Calu3 (cell line): ENCODE data around the gene HSPA6. TPM values are rescaled to one million over a fixed set of nuclear protein-coding genes. Genes with fewer than 3 reads are reported as not detected.
"Not testable (repeated sequence)": the region's sequence is repeated elsewhere in the genome, so short reads cannot be mapped to it uniquely, and the experiment has no call there.

Source experiments
- BruUV-seq: library from RNA; stranded (reverse); fragments of 400-500 nt; replicated peaks from 2 replicates; lab custom pipeline; 2021; lab: Mats Ljungman, UMichigan
- CTCF ChIA-PET: fragments of 300-600 bp; sonication (Branson Sonifier 250); formaldehyde crosslinking; loops from one replicate; lab custom pipeline; 2022; ENCODE audit warnings: antibody characterized with exemption; lab: Charles Lee
- DNase-seq: peaks from one replicate; pipeline ENCODE4 v3.0.0; 2022
- H3K27ac Mint-ChIP-seq: one replicate; pipeline ENCODE4 v1.8.0; 2022; ENCODE audit warnings: mixed read lengths; ENCODE audit not compliant: unreplicated experiment
- H3K27me3 Mint-ChIP-seq: one replicate; pipeline ENCODE4 v1.8.0; 2022; ENCODE audit warnings: mixed read lengths; ENCODE audit not compliant: unreplicated experiment
- H3K36me3 Mint-ChIP-seq: one replicate; pipeline ENCODE4 v1.8.0; 2022; ENCODE audit warnings: mild to moderate bottlenecking, moderate library complexity, mixed read lengths; ENCODE audit not compliant: insufficient read depth, unreplicated experiment
- H3K4me1 Mint-ChIP-seq: one replicate; pipeline ENCODE4 v1.8.0; 2022; ENCODE audit warnings: mild to moderate bottlenecking, low read depth, mixed read lengths; ENCODE audit not compliant: unreplicated experiment
- H3K4me3 Mint-ChIP-seq: one replicate; pipeline ENCODE4 v1.8.0; 2022; ENCODE audit warnings: mild to moderate bottlenecking, low read depth, moderate library complexity, mixed read lengths; ENCODE audit not compliant: unreplicated experiment
- H3K9me3 Mint-ChIP-seq: one replicate; pipeline ENCODE4 v1.8.0; 2022; ENCODE audit warnings: low read depth, mixed read lengths; ENCODE audit not compliant: unreplicated experiment
- intact Hi-C: fragments of 100-400 bp; cut with micrococcal nuclease; formaldehyde crosslinking; loops from one replicate; pipeline ENCODE4 v1.10.0; 2022; ENCODE audit not compliant: unreplicated experiment
- total RNA-seq: library from RNA; stranded (reverse); gene quantifications from 2 replicates; pipeline ENCODE4 v1.2.3, GENCODE V29; 2022

Gene HSPA6
- total RNA-seq, 1 experiment from 2014 or later: 1.3 TPM

DNA sequence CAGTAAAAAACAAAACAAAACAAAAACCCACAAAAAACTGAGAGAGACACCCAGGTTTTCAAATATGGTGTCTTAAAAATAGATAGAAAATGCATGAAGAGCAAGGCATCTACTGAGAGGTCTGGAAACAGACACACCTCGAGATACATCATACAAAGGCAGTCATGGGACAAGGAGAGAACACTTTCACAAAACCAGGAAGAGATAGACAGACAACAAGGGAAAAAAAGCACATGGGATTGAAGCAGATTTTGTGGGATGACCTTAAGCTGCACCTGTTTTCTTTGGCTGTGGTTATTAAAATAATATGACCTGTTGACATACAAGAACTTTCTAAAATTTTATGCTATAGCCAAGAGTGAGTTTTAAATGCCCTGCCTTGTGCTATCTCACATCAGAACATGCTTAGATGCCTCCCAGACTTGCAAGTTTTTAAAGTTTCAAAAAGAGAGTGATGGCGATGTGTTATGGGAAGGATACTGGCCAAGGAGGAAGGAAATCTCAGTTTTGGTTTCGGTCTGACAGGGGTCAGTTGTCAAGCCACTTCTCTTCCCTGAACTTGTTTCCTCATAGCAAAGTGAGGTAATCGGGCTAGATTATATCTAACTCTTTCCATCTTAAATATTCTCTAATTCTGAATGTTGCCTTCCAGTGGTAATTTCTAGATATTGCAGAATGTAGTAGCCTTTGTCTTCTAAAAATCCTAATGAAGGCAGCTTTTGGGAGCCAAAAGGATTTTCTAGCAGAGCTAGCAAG is 36.8 kb downstream of the HSPA6 start:
- intact Hi-C loops: loop anchor here (10.0 kb wide), 1 partner anchor 184 kb away; the partner anchor contains the start of gene DUSP12
- DNase-seq: peak; percentile 60
- TSS peak; percentile 82 for BruUV-seq
- peak overlapping the region; percentile 4 for H3K4me3 Mint-ChIP-seq
- peaks cover 14% of the 10 kb centered on the region for H3K4me1 Mint-ChIP-seq
- CTCF ChIA-PET, H3K27me3 Mint-ChIP-seq, H3K36me3 Mint-ChIP-seq, H3K9me3 Mint-ChIP-seq: not testable (repeated sequence)
- H3K27ac Mint-ChIP-seq: peak overlapping the region; percentile 12

DNA sequence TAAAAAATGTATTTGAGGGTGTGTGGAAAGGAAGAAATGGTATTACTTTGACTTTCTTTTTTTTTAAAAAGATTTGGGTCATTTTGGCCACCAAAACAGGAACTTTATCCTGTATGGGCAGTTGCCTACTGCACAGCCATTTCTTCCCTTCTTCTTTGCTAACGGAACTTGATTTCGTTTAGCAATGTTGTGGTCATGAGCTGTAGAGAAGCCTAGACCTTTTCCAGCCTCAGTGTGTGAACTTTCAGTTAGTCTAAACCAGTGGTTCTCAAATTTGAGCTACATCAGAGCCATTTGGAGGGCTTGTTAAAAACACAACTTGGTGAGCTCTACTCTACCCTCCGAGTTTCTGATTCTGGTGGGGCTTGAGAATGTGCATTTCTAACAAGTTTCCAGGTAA is 38.1 kb downstream of the HSPA6 start:
- peaks cover 18% of the 10 kb centered on the region for H3K4me1 Mint-ChIP-seq
- BruUV-seq, DNase-seq, H3K27me3 Mint-ChIP-seq, H3K9me3 Mint-ChIP-seq, H3K36me3 Mint-ChIP-seq, CTCF ChIA-PET, H3K4me3 Mint-ChIP-seq, H3K27ac Mint-ChIP-seq: not testable (repeated sequence)
- intact Hi-C loops: loop anchor here (10.0 kb wide), 1 partner anchor 182 kb away; the partner anchor contains the start of gene DUSP12

DNA sequence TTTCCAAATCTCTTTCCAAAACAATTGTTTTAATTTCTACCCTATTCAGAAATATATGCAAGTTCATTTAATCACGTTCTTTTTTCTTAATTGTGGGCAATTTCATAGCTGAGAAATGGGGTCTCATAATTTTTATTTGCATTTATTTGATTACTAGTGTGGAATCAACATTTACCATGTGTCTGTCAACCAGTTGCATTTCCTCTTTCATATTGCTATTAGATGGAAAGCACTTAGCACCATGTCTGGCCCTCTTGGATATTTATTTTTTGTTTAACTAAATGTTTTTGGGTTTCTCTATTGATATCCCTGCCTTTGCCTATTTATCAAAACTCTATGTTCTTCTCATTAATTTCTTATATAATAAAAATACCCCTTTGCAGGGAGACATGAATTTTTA is 39.2 kb downstream of the HSPA6 start:
- H3K9me3 Mint-ChIP-seq, H3K36me3 Mint-ChIP-seq, H3K4me3 Mint-ChIP-seq, DNase-seq, H3K27ac Mint-ChIP-seq, BruUV-seq, H3K27me3 Mint-ChIP-seq, CTCF ChIA-PET: not testable (repeated sequence)
- intact Hi-C loops: loop anchor here (10.0 kb wide), 1 partner anchor 181 kb away; the partner anchor contains the start of gene DUSP12
- H3K4me1 Mint-ChIP-seq: peaks cover 18% of the 10 kb centered on the region

DNA sequence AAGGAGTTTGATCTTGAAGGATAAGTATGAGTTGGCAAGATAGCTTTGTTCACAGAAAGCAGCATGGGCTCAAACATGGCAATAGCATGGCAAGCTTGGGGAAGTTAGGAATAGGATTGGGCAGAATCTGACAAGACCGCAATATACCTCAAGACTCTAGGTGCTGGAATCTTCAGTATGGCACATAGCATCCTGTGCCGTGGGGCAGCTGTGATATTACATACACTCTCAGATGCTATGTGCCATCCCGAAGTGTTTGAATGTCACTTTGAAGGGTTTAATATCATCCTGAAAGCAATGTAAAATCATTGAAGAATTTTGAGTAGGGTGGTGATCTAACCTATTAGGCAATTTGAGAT is 42.2 kb downstream of the HSPA6 start:
- intact Hi-C loops: loop anchor here (10.0 kb wide), 1 partner anchor 178 kb away; the partner anchor contains the start of gene DUSP12
- BruUV-seq, H3K27me3 Mint-ChIP-seq, H3K36me3 Mint-ChIP-seq, DNase-seq, H3K27ac Mint-ChIP-seq, H3K9me3 Mint-ChIP-seq, H3K4me1 Mint-ChIP-seq: not testable (repeated sequence)
- CTCF ChIA-PET: interaction anchor here (0.6 kb wide), 1 partner anchor 172 kb away, joined by 4 read pairs; no protein-coding TSS in a partner anchor
- peak overlapping the region; percentile 52 for H3K4me3 Mint-ChIP-seq

DNA sequence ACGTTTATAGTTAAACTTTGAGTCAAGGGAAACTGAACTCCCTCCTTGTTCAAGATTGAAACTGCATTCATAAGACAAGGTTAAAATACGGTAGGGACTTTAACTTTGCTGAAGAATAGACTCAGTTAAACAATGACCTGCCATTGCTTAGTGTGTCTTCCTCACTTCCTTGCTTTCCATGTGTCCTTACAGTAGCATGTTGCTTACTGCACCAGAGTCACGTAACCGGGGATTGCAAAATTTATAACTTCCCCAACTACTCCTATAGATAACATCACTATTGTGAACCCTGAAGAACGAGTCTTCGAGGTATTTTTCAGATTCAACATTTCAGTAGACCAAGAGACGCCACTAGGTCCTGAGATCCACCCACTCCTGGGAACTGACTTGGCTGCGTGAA is 47.4 kb downstream of the HSPA6 start:
- H3K4me3 Mint-ChIP-seq, CTCF ChIA-PET, H3K36me3 Mint-ChIP-seq, H3K27ac Mint-ChIP-seq, H3K9me3 Mint-ChIP-seq, BruUV-seq, DNase-seq, H3K4me1 Mint-ChIP-seq: not testable (repeated sequence)
- intact Hi-C loops: loop anchor here (10.0 kb wide), 1 partner anchor 73 kb away; no protein-coding TSS in a partner anchor
- peaks cover 13% of the 10 kb centered on the region for H3K27me3 Mint-ChIP-seq

Other genes with a start within 250 kb of the HSPA6 start
- gene MPZ, start 214.6 kb upstream of the HSPA6 start, total RNA-seq: 0.37 and 0.47 TPM in 2 replicates
- gene SDHC, start 210.2 kb upstream of the HSPA6 start, total RNA-seq: 242 and 245 TPM in 2 replicates
- not detected in 2 replicates for gene CFAP126, start 156.7 kb upstream of the HSPA6 start, total RNA-seq
- gene FCGR2A, start 19.1 kb upstream of the HSPA6 start, total RNA-seq: not detected in 2 replicates
- not detected in 2 replicates for gene FCGR3A, start 25.3 kb downstream of the HSPA6 start, total RNA-seq
- not detected in 2 replicates for gene FCGR3B, start 106.6 kb downstream of the HSPA6 start, total RNA-seq
- gene FCGR2B, start 138.6 kb downstream of the HSPA6 start, total RNA-seq: not detected in 2 replicates
- gene FCRLA, start 182.7 kb downstream of the HSPA6 start, total RNA-seq: not detected in 2 replicates
- gene FCRLB, start 197.0 kb downstream of the HSPA6 start, total RNA-seq: 1.8 and 1.9 TPM in 2 replicates
- gene DUSP12, start 225.2 kb downstream of the HSPA6 start, total RNA-seq: 34.4 and 38.3 TPM in 2 replicates
- gene ATF6, start 241.8 kb downstream of the HSPA6 start, total RNA-seq: 35.3 and 36.5 TPM in 2 replicates